ENCODE data around the gene RNF157.

- no peak for TF ChIP-seq CTCF (IDR thresholded peaks at IDR 0.05)
- TF ChIP-seq FOXP4 (CRISPR knock-in tag; IDR thresholded peaks at IDR 0.05) = no peak
- TF ChIP-seq PRDM15 (CRISPR knock-in tag; IDR thresholded peaks at IDR 0.05) = no peak
- TF ChIP-seq MAX (CRISPR knock-in tag; IDR thresholded peaks at IDR 0.05) = no peak
- no peak for TF ChIP-seq E2F4 (CRISPR knock-in tag; IDR thresholded peaks at IDR 0.05; ENCODE audit: borderline replicate concordance, low read depth)
- TF ChIP-seq TEAD4 (CRISPR knock-in tag; IDR thresholded peaks at IDR 0.05) = no peak
- no peak for TF ChIP-seq KAT7 (CRISPR knock-in tag; IDR thresholded peaks at IDR 0.05; ENCODE audit: borderline replicate concordance)
- TF ChIP-seq SP1 (CRISPR knock-in tag; conservative IDR thresholded peaks at IDR 0.05) = no peak
- no peak for TF ChIP-seq IRF1 (CRISPR knock-in tag; IDR thresholded peaks at IDR 0.05)
- TF ChIP-seq USF1 (CRISPR knock-in tag; IDR thresholded peaks at IDR 0.05) = no peak
Measured at GRCh38 chr17:76270770-76271668, 30.7 kb upstream of the RNF157 start.
